Endothelial cell (in vitro differentiated cells): ENCODE data around the gene SMPD4. TPM values are rescaled to one million over a fixed set of nuclear protein-coding genes. Genes with fewer than 3 reads are reported as not detected.
"Not testable (repeated sequence)": the region's sequence is repeated elsewhere in the genome, so short reads cannot be mapped to it uniquely, and the experiment has no call there.

Experiments used
- DNase-seq: peaks from one replicate; pipeline ENCODE4 v3.0.0; 2021; ENCODE audit warnings: low spot score
- H3K27ac Mint-ChIP-seq: one replicate; pipeline ENCODE4 v1.8.0; 2021; ENCODE audit warnings: mixed read lengths, inconsistent platforms; ENCODE audit not compliant: unreplicated experiment
- H3K27me3 Mint-ChIP-seq: one replicate; pipeline ENCODE4 v1.8.0; 2021; ENCODE audit warnings: mild to moderate bottlenecking, moderate library complexity, mixed read lengths, inconsistent platforms; ENCODE audit not compliant: unreplicated experiment
- H3K36me3 Mint-ChIP-seq: one replicate; pipeline ENCODE4 v1.8.0; 2021; ENCODE audit warnings: mild to moderate bottlenecking, low read depth, mixed read lengths, inconsistent platforms; ENCODE audit not compliant: unreplicated experiment
- H3K4me1 Mint-ChIP-seq: one replicate; pipeline ENCODE4 v1.8.0; 2021; ENCODE audit warnings: mild to moderate bottlenecking, mixed read lengths, inconsistent platforms; ENCODE audit not compliant: unreplicated experiment
- H3K4me3 Mint-ChIP-seq: one replicate; pipeline ENCODE4 v1.8.0; 2021; ENCODE audit warnings: mild to moderate bottlenecking, mixed read lengths, inconsistent platforms; ENCODE audit not compliant: unreplicated experiment
- H3K9me3 Mint-ChIP-seq: one replicate; pipeline ENCODE4 v1.8.0; 2021; ENCODE audit warnings: mixed read lengths, inconsistent platforms; ENCODE audit not compliant: unreplicated experiment
- total RNA-seq: library from RNA; stranded (reverse); fragmentation: NEBNext Ultra II Directional; extraction: Animal tissue kit (Norgen Biotek cat#: 25700); gene quantifications from one replicate; pipeline ENCODE4 v1.2.1, GENCODE V29; 2021; ENCODE audit not compliant: unreplicated experiment
- TF ChIP-seq, protein P1 (sequence below): fragments of 200-600 bp; sonication (generic); IDR thresholded peaks from one replicate; pipeline ENCODE4 v1.5.0; 2021; ENCODE audit warnings: antibody characterized with exemption; ENCODE audit not compliant: unreplicated experiment

SMPD4 gene
- total RNA-seq, 1 donor from 2014 or later, result 65.6 TPM

DNA sequence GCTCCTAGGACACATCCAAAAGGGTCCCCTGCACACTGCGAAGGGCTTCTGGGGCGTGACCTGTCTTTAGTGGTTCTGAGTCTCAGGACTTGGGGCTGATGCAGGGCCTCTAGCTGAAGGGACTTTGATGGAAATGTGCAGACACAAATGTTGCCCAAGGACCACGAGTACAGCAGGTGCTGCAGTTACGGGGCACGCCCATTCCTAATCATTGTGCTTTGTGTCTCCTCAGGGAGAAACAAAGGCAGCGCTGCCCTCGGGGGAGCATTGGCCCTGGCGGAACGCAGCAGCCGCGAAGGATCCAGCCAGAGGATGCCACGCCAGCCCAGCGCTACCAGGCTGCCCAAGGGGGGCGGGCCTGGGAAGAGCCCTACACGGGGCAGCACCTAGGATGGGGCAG lies 8.8 kb upstream of the SMPD4 start:
- TF ChIP-seq, protein P1, sequence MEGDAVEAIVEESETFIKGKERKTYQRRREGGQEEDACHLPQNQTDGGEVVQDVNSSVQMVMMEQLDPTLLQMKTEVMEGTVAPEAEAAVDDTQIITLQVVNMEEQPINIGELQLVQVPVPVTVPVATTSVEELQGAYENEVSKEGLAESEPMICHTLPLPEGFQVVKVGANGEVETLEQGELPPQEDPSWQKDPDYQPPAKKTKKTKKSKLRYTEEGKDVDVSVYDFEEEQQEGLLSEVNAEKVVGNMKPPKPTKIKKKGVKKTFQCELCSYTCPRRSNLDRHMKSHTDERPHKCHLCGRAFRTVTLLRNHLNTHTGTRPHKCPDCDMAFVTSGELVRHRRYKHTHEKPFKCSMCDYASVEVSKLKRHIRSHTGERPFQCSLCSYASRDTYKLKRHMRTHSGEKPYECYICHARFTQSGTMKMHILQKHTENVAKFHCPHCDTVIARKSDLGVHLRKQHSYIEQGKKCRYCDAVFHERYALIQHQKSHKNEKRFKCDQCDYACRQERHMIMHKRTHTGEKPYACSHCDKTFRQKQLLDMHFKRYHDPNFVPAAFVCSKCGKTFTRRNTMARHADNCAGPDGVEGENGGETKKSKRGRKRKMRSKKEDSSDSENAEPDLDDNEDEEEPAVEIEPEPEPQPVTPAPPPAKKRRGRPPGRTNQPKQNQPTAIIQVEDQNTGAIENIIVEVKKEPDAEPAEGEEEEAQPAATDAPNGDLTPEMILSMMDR, result no peak
- Mint-ChIP-seq H3K27me3 (no peaks in the 10 kb centered on the region), H3K4me3 (no peak overlapping the region), H3K4me1 (no peaks in the 10 kb centered on the region), H3K9me3 (no peaks in the 10 kb centered on the region), H3K27ac (no peak overlapping the region), H3K36me3 (no peaks in the 10 kb centered on the region)
- no peak for DNase-seq

DNA sequence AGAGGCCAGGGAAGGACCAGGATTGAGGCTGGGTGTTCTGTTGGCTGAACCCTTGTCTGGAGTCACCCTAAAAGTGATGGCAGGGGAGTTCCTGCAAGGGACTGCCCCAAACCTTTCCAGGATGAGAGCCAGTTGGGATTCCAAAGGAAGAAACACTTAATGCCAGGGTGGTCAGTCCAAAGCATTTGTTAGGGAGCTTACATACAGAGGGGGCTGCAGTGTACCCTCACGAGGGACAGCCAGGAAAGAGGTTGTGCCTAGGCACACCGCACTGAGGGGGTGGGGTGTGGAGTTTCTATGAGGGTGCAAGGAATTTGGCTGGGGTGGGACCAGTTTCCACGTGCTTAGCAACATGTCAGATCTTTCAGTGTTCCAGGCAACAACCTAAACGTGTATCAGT lies 7.6 kb upstream of the SMPD4 start:
- not testable (repeated sequence) for H3K27ac Mint-ChIP-seq, H3K27me3 Mint-ChIP-seq, H3K4me1 Mint-ChIP-seq, H3K36me3 Mint-ChIP-seq, H3K9me3 Mint-ChIP-seq, H3K4me3 Mint-ChIP-seq, DNase-seq

DNA sequence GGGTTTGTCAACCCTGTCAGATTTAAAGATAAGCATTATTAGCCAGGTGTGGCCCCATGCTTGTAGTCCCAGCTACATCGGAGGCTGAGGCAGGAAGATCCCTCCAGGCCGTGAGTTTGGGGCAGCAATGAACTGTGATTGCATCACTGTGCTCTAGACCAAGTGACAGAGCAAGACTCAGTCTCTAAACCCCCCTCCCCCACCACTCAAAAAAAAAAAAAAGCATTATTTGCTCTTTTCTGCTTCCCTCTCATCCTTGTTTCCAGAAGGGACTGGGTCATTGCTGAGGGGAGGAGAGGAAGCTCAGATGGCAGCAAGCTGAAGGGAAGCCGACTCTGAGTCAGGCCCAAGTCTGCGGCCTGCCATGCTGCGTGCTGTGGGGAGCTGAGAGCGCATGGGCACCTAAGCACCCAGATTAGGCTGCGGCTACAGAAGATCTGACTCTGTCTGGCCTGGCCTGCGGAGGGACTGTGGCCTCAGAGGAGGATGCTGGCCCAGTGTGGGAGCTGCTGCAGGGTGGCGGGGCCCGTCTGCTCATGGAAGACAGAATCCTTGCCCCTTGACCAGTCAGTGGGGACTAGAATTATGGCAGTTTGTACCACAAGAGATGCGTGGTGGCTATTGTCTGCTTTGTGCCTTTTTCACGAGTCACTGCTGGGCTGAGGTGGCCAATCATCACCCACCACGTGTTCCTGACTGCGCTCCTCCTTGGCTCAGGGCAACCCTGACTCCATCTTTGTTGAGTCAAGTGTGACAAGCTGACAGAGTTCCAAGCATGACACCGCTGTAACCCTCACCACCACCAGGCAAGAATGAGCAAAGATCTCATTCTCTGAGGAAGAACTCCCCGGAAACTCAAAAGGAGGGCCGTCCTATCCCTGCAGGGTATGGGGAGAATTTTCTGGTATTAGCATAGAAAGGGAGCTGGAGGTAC lies 6.7 kb upstream of the SMPD4 start:
- not testable (repeated sequence) for H3K4me3 Mint-ChIP-seq, H3K4me1 Mint-ChIP-seq, H3K36me3 Mint-ChIP-seq, H3K27me3 Mint-ChIP-seq, DNase-seq, H3K27ac Mint-ChIP-seq, H3K9me3 Mint-ChIP-seq

DNA sequence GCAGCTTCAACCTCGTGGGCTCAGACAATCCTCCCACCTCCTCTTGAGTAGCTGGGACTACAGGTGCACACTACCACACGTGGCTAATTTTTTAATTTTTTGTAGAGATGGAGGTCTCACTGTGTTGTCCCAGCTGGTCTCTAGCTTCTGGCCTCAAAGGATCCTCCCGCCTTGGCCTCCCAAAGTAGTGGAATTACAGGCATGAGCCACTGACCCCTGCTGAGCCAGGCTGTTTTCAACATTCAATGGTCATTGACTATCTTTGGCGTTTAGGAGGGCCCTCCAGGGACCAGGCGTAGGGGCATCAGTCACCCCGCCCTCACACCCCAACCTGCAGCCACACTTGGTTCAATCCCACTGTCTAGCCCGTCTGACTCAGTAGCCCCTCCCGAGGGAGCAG lies 5.9 kb upstream of the SMPD4 start:
- Mint-ChIP-seq H3K36me3 (no peaks in the 10 kb centered on the region), H3K4me3 (no peak overlapping the region), H3K27me3 (peaks cover 3% of the 10 kb centered on the region), H3K4me1 (no peaks in the 10 kb centered on the region), H3K27ac (no peak overlapping the region), H3K9me3 (no peaks in the 10 kb centered on the region)
- TF ChIP-seq, protein P1, result no peak
- no peak for DNase-seq

DNA sequence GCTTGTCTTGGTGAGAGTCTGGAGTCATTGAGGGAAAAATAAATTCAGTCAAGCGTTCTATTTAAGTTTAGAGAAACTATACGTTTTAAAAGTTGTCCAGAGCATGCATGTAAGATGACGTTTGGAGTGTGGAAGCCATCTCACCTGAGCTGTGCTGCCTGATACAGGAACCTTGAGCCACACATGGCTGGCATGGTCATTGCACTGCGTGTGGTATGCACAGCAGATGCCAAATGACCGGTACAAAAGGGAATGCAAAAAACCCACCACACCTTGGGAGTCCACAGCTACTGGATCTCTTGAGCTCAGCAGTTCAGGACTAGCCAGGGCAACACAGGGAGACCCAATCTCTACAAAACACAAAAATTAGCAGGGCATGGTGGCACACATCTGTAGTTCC lies 5.0 kb upstream of the SMPD4 start:
- H3K4me3 Mint-ChIP-seq, result no peak overlapping the region
- peaks cover 3% of the 10 kb centered on the region for H3K27me3 Mint-ChIP-seq
- H3K27ac Mint-ChIP-seq, result no peak overlapping the region
- TF ChIP-seq, protein P1, result no peak
- no peaks in the 10 kb centered on the region for H3K9me3 Mint-ChIP-seq
- no peaks in the 10 kb centered on the region for H3K36me3 Mint-ChIP-seq
- H3K4me1 Mint-ChIP-seq, result no peaks in the 10 kb centered on the region
- no peak for DNase-seq

DNA sequence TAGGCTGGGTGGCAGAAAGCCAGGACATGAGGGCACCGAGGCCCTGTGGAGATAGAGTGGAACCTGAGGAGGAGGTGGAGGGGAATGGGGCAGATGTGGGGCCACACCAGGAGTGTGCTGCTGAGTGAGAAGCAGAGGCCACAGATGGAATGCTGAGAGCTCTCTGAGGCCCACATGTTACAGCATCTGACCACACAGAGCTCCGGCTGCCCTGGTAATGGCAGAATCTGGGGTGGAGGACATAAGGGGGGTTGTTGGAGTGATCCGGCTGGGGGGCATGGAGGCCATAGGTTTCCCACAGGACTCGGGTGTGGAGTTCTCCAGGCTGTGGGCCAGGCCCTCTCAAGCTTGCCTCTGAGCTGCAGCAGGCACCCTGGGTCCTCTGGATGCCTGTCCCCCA lies 4.5 kb upstream of the SMPD4 start:
- peaks cover 2% of the 10 kb centered on the region for H3K4me1 Mint-ChIP-seq
- H3K27ac Mint-ChIP-seq, result no peak overlapping the region
- H3K9me3 Mint-ChIP-seq, result no peaks in the 10 kb centered on the region
- H3K4me3 Mint-ChIP-seq, result no peak overlapping the region
- TF ChIP-seq, protein P1, result no peak
- no peaks in the 10 kb centered on the region for H3K36me3 Mint-ChIP-seq
- DNase-seq, result no peak
- peaks cover 5% of the 10 kb centered on the region for H3K27me3 Mint-ChIP-seq
